HCT116 (cell line): ENCODE data around the gene TPM4.

Experiments used
- POLR2A ChIP-seq: IDR thresholded peaks from 2 replicates; pipeline ENCODE4 v1.7.0; 2011; ENCODE audit warnings: borderline replicate concordance; ENCODE audit not compliant: insufficient read depth, insufficient read length; ENCODE audit errors: extremely low read depth
- YY1 ChIP-seq: IDR thresholded peaks from 2 replicates; pipeline ENCODE4 v1.6.1; 2011; ENCODE audit warnings: low read length, low read depth, moderate library complexity, mild to moderate bottlenecking; ENCODE audit not compliant: insufficient replicate concordance; ENCODE audit errors: extremely low read depth
- TF ChIP-seq, protein P1 (sequence below), 3 experiments: fragments of 200-600 bp in 1 of 3; sonication (generic) in 1 of 3; IDR thresholded peaks in 2 of 3; conservative IDR thresholded peaks in 1 of 3; 2 replicates each; pipeline ENCODE4 v1.5.1; 2012 to 2017; ENCODE audit warnings: low read depth in 2 of 3, low read length in 2 of 3, antibody characterized with exemption in 1 of 3, borderline replicate concordance in 1 of 3, control low read depth in 1 of 3, mild to moderate bottlenecking in 1 of 3, mixed read lengths in 1 of 3, mixed run types in 1 of 3, moderate library complexity in 1 of 3; ENCODE audit not compliant: insufficient read depth in 1 of 3

- TF ChIP-seq, protein P1, sequence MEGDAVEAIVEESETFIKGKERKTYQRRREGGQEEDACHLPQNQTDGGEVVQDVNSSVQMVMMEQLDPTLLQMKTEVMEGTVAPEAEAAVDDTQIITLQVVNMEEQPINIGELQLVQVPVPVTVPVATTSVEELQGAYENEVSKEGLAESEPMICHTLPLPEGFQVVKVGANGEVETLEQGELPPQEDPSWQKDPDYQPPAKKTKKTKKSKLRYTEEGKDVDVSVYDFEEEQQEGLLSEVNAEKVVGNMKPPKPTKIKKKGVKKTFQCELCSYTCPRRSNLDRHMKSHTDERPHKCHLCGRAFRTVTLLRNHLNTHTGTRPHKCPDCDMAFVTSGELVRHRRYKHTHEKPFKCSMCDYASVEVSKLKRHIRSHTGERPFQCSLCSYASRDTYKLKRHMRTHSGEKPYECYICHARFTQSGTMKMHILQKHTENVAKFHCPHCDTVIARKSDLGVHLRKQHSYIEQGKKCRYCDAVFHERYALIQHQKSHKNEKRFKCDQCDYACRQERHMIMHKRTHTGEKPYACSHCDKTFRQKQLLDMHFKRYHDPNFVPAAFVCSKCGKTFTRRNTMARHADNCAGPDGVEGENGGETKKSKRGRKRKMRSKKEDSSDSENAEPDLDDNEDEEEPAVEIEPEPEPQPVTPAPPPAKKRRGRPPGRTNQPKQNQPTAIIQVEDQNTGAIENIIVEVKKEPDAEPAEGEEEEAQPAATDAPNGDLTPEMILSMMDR (IDR thresholded peaks at IDR 0.05 in 2 of 3, conservative IDR thresholded peaks at IDR 0.05 in 1 of 3; ENCODE audit: borderline replicate concordance in 1 of 3, insufficient read depth in 1 of 3, low read depth in 2 of 3, low read length in 2 of 3) = no peak
- TF ChIP-seq POLR2A (no peak), YY1 (no peak)
These were observed 49.5 kb upstream of the TPM4 start for GRCh38 chr19:16026756-16027155.
